Trophoblast cell (in vitro differentiated cells and primary cell): ENCODE measurements around the gene RIN1.
A peak's percentile ranks its signal among the peaks of the same experiment; 100 is the strongest.

Source experiments
- DNase-seq, 2 donors: peaks; one replicate each; pipeline ENCODE4 v3.0.0-alpha.2; 2016
- H2AFZ ChIP-seq: 2 replicates; pipeline ENCODE4 v1.6.1; 2013; ENCODE audit warnings: low read length, moderate library complexity, mild to moderate bottlenecking; ENCODE audit not compliant: insufficient read depth, poor library complexity
- H2AK5ac ChIP-seq: 2 replicates; pipeline ENCODE4 v1.6.1; 2013; ENCODE audit warnings: mild to moderate bottlenecking, low read length
- H2BK120ac ChIP-seq: 2 replicates; pipeline ENCODE4 v1.6.1; 2013; ENCODE audit warnings: low read length, mild to moderate bottlenecking, moderate library complexity; ENCODE audit not compliant: insufficient read depth, poor library complexity
- H2BK12ac ChIP-seq: 2 replicates; pipeline ENCODE4 v1.6.1; 2013; ENCODE audit warnings: mild to moderate bottlenecking, low read length, moderate library complexity
- H2BK5ac ChIP-seq: 2 replicates; pipeline ENCODE4 v1.6.1; 2013; ENCODE audit warnings: low read length, low read depth, moderate library complexity, mild to moderate bottlenecking; ENCODE audit not compliant: poor library complexity
- H3K14ac ChIP-seq: 2 replicates; pipeline ENCODE4 v1.6.1; 2013; ENCODE audit warnings: mild to moderate bottlenecking, low read length
- H3K18ac ChIP-seq: 2 replicates; pipeline ENCODE4 v1.6.1; 2013; ENCODE audit warnings: mild to moderate bottlenecking, low read length
- H3K23ac ChIP-seq: 2 replicates; pipeline ENCODE4 v1.6.1; 2013; ENCODE audit warnings: low read length
- H3K27ac ChIP-seq: 2 replicates; pipeline ENCODE4 v1.5.1; 2013; ENCODE audit warnings: low read depth, mild to moderate bottlenecking, inconsistent platforms, low read length, moderate library complexity
- H3K27me3 ChIP-seq: 2 replicates; pipeline ENCODE4 v1.6.1; 2013; ENCODE audit warnings: inconsistent platforms, mild to moderate bottlenecking, low read length, moderate library complexity; ENCODE audit not compliant: insufficient read depth
- H3K36me3 ChIP-seq, 2 experiments: 1 replicate in 1 of 2; 2 replicates in 1 of 2; pipeline ENCODE4 v1.6.1; 2013; ENCODE audit warnings: low read length in 2 of 2, mild to moderate bottlenecking in 2 of 2, moderate library complexity in 1 of 2; ENCODE audit not compliant: insufficient read depth in 2 of 2, control insufficient read depth in 1 of 2
- H3K4ac ChIP-seq: 2 replicates; pipeline ENCODE4 v1.6.1; 2013; ENCODE audit warnings: low read depth, mild to moderate bottlenecking, low read length, moderate library complexity
- H3K4me1 ChIP-seq, 2 experiments: 1 replicate in 1 of 2; 2 replicates in 1 of 2; pipeline ENCODE4 v1.6.1; 2013; ENCODE audit warnings: low read length in 2 of 2, mild to moderate bottlenecking in 2 of 2, moderate library complexity in 1 of 2; ENCODE audit not compliant: insufficient read depth in 2 of 2, control insufficient read depth in 1 of 2
- H3K4me2 ChIP-seq: 2 replicates; pipeline ENCODE4 v1.6.1; 2013; ENCODE audit warnings: inconsistent platforms, mild to moderate bottlenecking, low read length, moderate library complexity
- H3K4me3 ChIP-seq: 2 replicates; pipeline ENCODE4 v1.5.1; 2013; ENCODE audit warnings: mild to moderate bottlenecking, low read depth, low read length, inconsistent platforms
- H3K79me1 ChIP-seq: one replicate; pipeline ENCODE4 v1.6.1; 2013; ENCODE audit warnings: low read length
- H3K79me2 ChIP-seq: 2 replicates; pipeline ENCODE4 v1.6.1; 2013; ENCODE audit warnings: low read length, mild to moderate bottlenecking; ENCODE audit not compliant: control insufficient read depth, insufficient read depth, poor library complexity
- H3K9ac ChIP-seq: 2 replicates; pipeline ENCODE4 v1.6.1; 2013; ENCODE audit warnings: mild to moderate bottlenecking, low read length
- H3K9me3 ChIP-seq: 2 replicates; pipeline ENCODE4 v1.6.1; 2013; ENCODE audit warnings: low read depth, mild to moderate bottlenecking, control low read depth, inconsistent platforms, low read length; ENCODE audit not compliant: insufficient read depth
- H4K12ac ChIP-seq: 2 replicates; pipeline ENCODE4 v1.6.1; 2013; ENCODE audit warnings: low read depth, mild to moderate bottlenecking, low read length, moderate library complexity
- H4K8ac ChIP-seq: 2 replicates; pipeline ENCODE4 v1.6.1; 2013; ENCODE audit warnings: low read depth, mild to moderate bottlenecking, low read length, moderate library complexity
- H4K91ac ChIP-seq: one replicate; pipeline ENCODE4 v1.6.1; 2013; ENCODE audit warnings: low read depth, mild to moderate bottlenecking, low read length, moderate library complexity
- WGBS: extraction: QIAGEN DNeasy Blood & Tissue Kit; methylation state at CpG from one replicate; pipeline ENCODE4 v1.1.7; 2013; ENCODE audit warnings: missing lambda C conversion rate; ENCODE audit not compliant: insufficient read length, insufficient coverage; ENCODE audit errors: extremely low coverage; 5-methylcytosine and 5-hydroxymethylcytosine counted together

RIN1 gene

GRCh38 chr11:66344550-66345315 lies 8.5 kb upstream of the RIN1 start, which contains the start of gene BRMS1:
Gene BRMS1 (minus strand): TSS chr11:66345104. CDS start chr11:66342234, 2,870 bp downstream.
- Histone ChIP-seq H2BK5ac (peak within 1 kb of the TSS; percentile 18), H2AFZ (peak within 1 kb of the TSS; percentile 76), H3K4me2 (peak within 1 kb of the TSS; percentile 96), H3K9ac (peak within 1 kb of the TSS; percentile 95), H3K4me1 (peaks cover 9 to 12% of the 10 kb centered on the region in 2 experiments), H2AK5ac (peak within 1 kb of the TSS; percentile 71), H3K18ac (peak within 1 kb of the TSS; percentile 58), H4K8ac (peak within 1 kb of the TSS; percentile 92), H4K12ac (peak within 1 kb of the TSS; percentile 54), H3K9me3 (peaks cover 4% of the 10 kb centered on the region), H2BK120ac (peak within 1 kb of the TSS; percentile 55), H3K27me3 (no peaks in the 10 kb centered on the region), H3K36me3 (peaks cover 26% of the 10 kb centered on the region in 2 experiments), H3K4me3 (peak within 1 kb of the TSS; percentile 98), H3K27ac (no peak within 1 kb of the TSS), H3K4ac (peak within 1 kb of the TSS; percentile 76), H3K79me1 (peaks cover 11% of the 10 kb centered on the region), H2BK12ac (no peak within 1 kb of the TSS), H3K23ac (no peak within 1 kb of the TSS), H4K91ac (peak within 1 kb of the TSS; percentile 52), H3K79me2 (peaks cover 10% of the 10 kb centered on the region), H3K14ac (peak within 1 kb of the TSS; percentile 62)
- DNase-seq, result peak; percentile 97 to 98
- WGBS, result no CpG with 5 or more reads among the region's 59 CpGs

DNA sequence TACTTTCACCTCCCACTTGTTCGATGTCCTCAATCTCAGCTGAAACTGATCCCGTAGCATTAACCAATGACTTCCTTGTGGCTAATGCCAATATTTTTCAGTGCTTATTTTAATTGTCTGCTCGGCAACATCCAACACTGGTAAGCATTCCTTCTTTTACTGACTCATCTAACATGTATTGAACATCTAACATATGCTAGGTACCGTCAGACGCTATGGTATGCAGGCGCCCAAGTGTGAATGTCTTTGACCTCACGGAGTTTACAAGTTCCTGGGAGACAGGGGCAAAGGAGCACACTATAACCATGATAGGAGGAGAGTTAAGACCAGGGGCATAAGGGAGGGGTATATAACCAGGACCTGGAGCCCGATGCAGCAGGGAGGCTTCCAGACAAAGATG lies 6.9 kb upstream of the RIN1 start:
- no peak overlapping the region for H2BK12ac ChIP-seq
- no peaks in the 10 kb centered on the region for H3K27me3 ChIP-seq
- no peak overlapping the region for H3K18ac ChIP-seq
- H2BK120ac ChIP-seq, result no peak overlapping the region
- H3K9me3 ChIP-seq, result peaks cover 4% of the 10 kb centered on the region
- no peak overlapping the region for H4K12ac ChIP-seq
- no peak overlapping the region for H3K27ac ChIP-seq
- H3K9ac ChIP-seq, result no peak overlapping the region
- H3K36me3 ChIP-seq, result peaks cover 36 to 40% of the 10 kb centered on the region in 2 experiments
- H2AFZ ChIP-seq, result no peak overlapping the region
- H3K4me3 ChIP-seq, result no peak overlapping the region
- H2AK5ac ChIP-seq, result no peak overlapping the region
- H2BK5ac ChIP-seq, result no peak overlapping the region
- WGBS, result no CpG with 5 or more reads among the region's 8 CpGs
- peak in 1 of 2 donors; percentile 9 for DNase-seq
- H3K79me1 ChIP-seq, result peaks cover 11% of the 10 kb centered on the region
- H3K4me1 ChIP-seq, result peaks cover 9 to 12% of the 10 kb centered on the region in 2 experiments
- H4K91ac ChIP-seq, result no peak overlapping the region
- H3K79me2 ChIP-seq, result peaks cover 10% of the 10 kb centered on the region
- no peak overlapping the region for H3K4me2 ChIP-seq
- no peak overlapping the region for H3K23ac ChIP-seq
- H3K4ac ChIP-seq, result no peak overlapping the region
- H4K8ac ChIP-seq, result no peak overlapping the region
- no peak overlapping the region for H3K14ac ChIP-seq

DNA sequence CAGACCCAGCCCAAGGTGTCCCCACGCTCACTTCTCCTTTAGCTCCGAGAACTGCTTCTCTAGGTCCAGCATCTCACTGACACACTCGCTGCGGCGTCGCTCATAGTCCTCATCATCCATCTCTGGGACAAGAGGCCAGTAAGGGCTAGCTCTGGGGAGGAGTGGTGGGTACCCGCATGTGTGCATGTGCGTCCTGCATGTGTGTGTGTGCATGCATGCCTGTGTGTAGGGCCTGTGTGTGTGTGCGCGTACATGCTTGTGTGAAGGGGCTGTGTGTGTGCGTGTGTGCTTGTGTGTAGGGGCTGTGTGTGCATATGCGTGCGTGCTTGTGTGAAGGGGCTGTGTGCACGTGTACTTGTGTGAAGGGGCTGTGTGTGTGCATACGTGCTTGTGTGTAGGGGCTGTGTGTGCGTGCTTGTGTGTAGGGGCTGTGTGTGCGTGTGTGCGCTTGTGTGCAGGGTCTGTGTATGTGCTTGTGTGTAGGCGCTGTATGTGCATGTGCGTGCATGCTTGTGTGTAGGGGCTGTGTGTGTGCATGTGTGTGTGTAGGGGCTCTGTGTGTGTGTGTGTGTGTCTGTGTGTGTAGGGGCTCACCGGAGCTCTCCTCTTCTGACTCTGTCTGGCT lies 5.4 kb upstream of the RIN1 start:
- Histone ChIP-seq H3K79me2 (peaks cover 5% of the 10 kb centered on the region), H3K9ac (no peak overlapping the region), H3K27ac (no peak overlapping the region), H2BK120ac (no peak overlapping the region), H3K4me3 (no peak overlapping the region), H4K91ac (no peak overlapping the region), H3K36me3 (peaks cover 46 to 47% of the 10 kb centered on the region in 2 experiments), H4K8ac (no peak overlapping the region), H3K4me1 (peaks cover 5 to 6% of the 10 kb centered on the region in 2 experiments), H3K9me3 (peaks cover 4% of the 10 kb centered on the region), H3K14ac (no peak overlapping the region), H2BK12ac (no peak overlapping the region), H4K12ac (no peak overlapping the region), H3K18ac (no peak overlapping the region), H3K79me1 (peaks cover 3% of the 10 kb centered on the region), H3K23ac (no peak overlapping the region), H2AFZ (no peak overlapping the region), H2BK5ac (no peak overlapping the region), H3K4ac (no peak overlapping the region), H3K4me2 (no peak overlapping the region), H3K27me3 (no peaks in the 10 kb centered on the region), H2AK5ac (no peak overlapping the region)
- no peak for DNase-seq
- WGBS, result no CpG with 5 or more reads among the region's 21 CpGs

DNA sequence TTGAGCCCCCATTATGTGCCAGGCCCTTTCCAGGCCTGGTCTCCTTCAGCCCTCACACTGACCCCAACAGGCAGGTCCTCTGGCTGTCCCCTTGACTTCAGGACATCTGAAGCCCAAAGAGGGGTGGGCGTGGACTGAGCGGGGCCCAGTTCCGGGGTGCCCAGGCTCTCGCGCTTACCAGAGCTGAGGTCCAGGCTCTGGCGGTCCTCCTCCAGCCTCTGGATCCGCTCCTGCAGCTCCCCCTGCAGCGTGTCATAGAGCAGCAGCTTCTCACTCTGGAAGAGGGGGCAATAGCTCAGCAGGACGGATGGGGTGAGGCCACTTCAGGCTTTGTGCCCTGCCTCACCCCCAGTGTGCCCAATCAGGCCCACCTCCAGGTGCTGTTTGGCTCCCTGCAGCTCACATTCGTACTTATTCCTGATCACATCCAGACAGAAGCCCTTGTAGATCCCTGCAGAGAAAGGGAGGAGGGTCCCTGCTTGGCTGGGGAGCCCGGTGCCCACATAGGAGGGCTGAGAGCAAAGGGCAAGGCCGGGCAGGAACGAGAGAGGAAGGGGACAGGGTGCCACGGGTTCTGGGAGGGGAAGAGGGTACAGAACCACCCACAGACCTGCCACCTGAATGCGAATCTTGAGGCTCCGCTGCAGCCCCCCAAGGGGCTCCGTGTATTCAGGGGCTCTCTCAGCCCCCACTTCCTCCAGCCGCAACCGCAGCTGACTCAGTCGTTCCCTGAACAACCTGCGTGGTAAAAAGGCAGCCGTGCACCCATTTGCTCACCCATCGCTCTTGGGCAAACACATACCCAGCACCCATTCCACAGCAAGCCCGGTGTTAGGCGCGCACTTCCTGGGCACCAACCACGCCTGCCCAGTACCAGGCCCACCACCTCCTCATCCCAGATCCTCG lies 4.6 kb upstream of the RIN1 start:
- no peak overlapping the region for H2BK120ac ChIP-seq
- H3K4ac ChIP-seq, result no peak overlapping the region
- no peak overlapping the region for H3K14ac ChIP-seq
- H3K27me3 ChIP-seq, result no peaks in the 10 kb centered on the region
- no peak overlapping the region for H2AK5ac ChIP-seq
- H2AFZ ChIP-seq, result no peak overlapping the region
- H2BK12ac ChIP-seq, result no peak overlapping the region
- peaks cover 8% of the 10 kb centered on the region for H3K79me2 ChIP-seq
- no peak overlapping the region for H3K18ac ChIP-seq
- no peak overlapping the region for H3K23ac ChIP-seq
- no peak for DNase-seq
- no peak overlapping the region for H2BK5ac ChIP-seq
- H3K4me3 ChIP-seq, result no peak overlapping the region
- WGBS, result no CpG with 5 or more reads among the region's 28 CpGs
- H4K91ac ChIP-seq, result no peak overlapping the region
- H4K8ac ChIP-seq, result no peak overlapping the region
- H3K9ac ChIP-seq, result no peak overlapping the region
- H3K27ac ChIP-seq, result no peak overlapping the region
- H3K9me3 ChIP-seq, result peaks cover 4% of the 10 kb centered on the region
- no peak overlapping the region for H4K12ac ChIP-seq
- no peak overlapping the region for H3K4me2 ChIP-seq
- H3K36me3 ChIP-seq, result peaks cover 46 to 47% of the 10 kb centered on the region in 2 experiments
- peaks cover 7% of the 10 kb centered on the region for H3K79me1 ChIP-seq
- peaks cover 8 to 9% of the 10 kb centered on the region in 2 experiments for H3K4me1 ChIP-seq
